ENCODE results near the gene GATAD1. TPM values are rescaled to one million over a fixed set of nuclear protein-coding genes. Genes with fewer than 3 reads are reported as not detected.

GATAD1 gene
- total and polyA plus RNA-seq, 2 of the 8 experiments (the other 6 are each of a cell fraction or from before 2014, with no cell fraction given) = 17.1 to 34.7 TPM

GRCh38 chr7:92448205-92448747 is 994 bp downstream of the GATAD1 start (continued):
- TF ChIP-seq PHF8 (conservative IDR thresholded peaks at IDR 0.05; ENCODE audit: low read depth, low read length) (no peak), SP2 (IDR thresholded peaks at IDR 0.05; ENCODE audit: low read length) (no peak), SAP30 (IDR thresholded peaks at IDR 0.05; ENCODE audit: insufficient read depth, insufficient replicate concordance, low read length) (peak; percentile 55), HDAC2 (IDR thresholded peaks at IDR 0.05; ENCODE audit: borderline replicate concordance in 1 of 2, low read depth in 2 of 2, low read length in 2 of 2) (no peak)
